Trophoblast cell (in vitro differentiated cells and primary cell): ENCODE data around the gene GALNT7.

Source experiments
- DNase-seq, 2 donors: peaks; one replicate each; pipeline ENCODE4 v3.0.0-alpha.2; 2016
- H2AFZ ChIP-seq: 2 replicates; pipeline ENCODE4 v1.6.1; 2013; ENCODE audit warnings: low read length, moderate library complexity, mild to moderate bottlenecking; ENCODE audit not compliant: insufficient read depth, poor library complexity
- H2AK5ac ChIP-seq: 2 replicates; pipeline ENCODE4 v1.6.1; 2013; ENCODE audit warnings: mild to moderate bottlenecking, low read length
- H2BK120ac ChIP-seq: 2 replicates; pipeline ENCODE4 v1.6.1; 2013; ENCODE audit warnings: low read length, mild to moderate bottlenecking, moderate library complexity; ENCODE audit not compliant: insufficient read depth, poor library complexity
- H2BK12ac ChIP-seq: 2 replicates; pipeline ENCODE4 v1.6.1; 2013; ENCODE audit warnings: mild to moderate bottlenecking, low read length, moderate library complexity
- H2BK5ac ChIP-seq: 2 replicates; pipeline ENCODE4 v1.6.1; 2013; ENCODE audit warnings: low read length, low read depth, moderate library complexity, mild to moderate bottlenecking; ENCODE audit not compliant: poor library complexity
- H3K14ac ChIP-seq: 2 replicates; pipeline ENCODE4 v1.6.1; 2013; ENCODE audit warnings: mild to moderate bottlenecking, low read length
- H3K18ac ChIP-seq: 2 replicates; pipeline ENCODE4 v1.6.1; 2013; ENCODE audit warnings: mild to moderate bottlenecking, low read length
- H3K23ac ChIP-seq: 2 replicates; pipeline ENCODE4 v1.6.1; 2013; ENCODE audit warnings: low read length
- H3K27ac ChIP-seq: 2 replicates; pipeline ENCODE4 v1.5.1; 2013; ENCODE audit warnings: low read depth, mild to moderate bottlenecking, inconsistent platforms, low read length, moderate library complexity
- H3K27me3 ChIP-seq: 2 replicates; pipeline ENCODE4 v1.6.1; 2013; ENCODE audit warnings: inconsistent platforms, mild to moderate bottlenecking, low read length, moderate library complexity; ENCODE audit not compliant: insufficient read depth
- H3K36me3 ChIP-seq, 2 experiments: 1 replicate in 1 of 2; 2 replicates in 1 of 2; pipeline ENCODE4 v1.6.1; 2013; ENCODE audit warnings: low read length in 2 of 2, mild to moderate bottlenecking in 2 of 2, moderate library complexity in 1 of 2; ENCODE audit not compliant: insufficient read depth in 2 of 2, control insufficient read depth in 1 of 2
- H3K4ac ChIP-seq: 2 replicates; pipeline ENCODE4 v1.6.1; 2013; ENCODE audit warnings: low read depth, mild to moderate bottlenecking, low read length, moderate library complexity
- H3K4me1 ChIP-seq, 2 experiments: 1 replicate in 1 of 2; 2 replicates in 1 of 2; pipeline ENCODE4 v1.6.1; 2013; ENCODE audit warnings: low read length in 2 of 2, mild to moderate bottlenecking in 2 of 2, moderate library complexity in 1 of 2; ENCODE audit not compliant: insufficient read depth in 2 of 2, control insufficient read depth in 1 of 2
- H3K4me2 ChIP-seq: 2 replicates; pipeline ENCODE4 v1.6.1; 2013; ENCODE audit warnings: inconsistent platforms, mild to moderate bottlenecking, low read length, moderate library complexity
- H3K4me3 ChIP-seq: 2 replicates; pipeline ENCODE4 v1.5.1; 2013; ENCODE audit warnings: mild to moderate bottlenecking, low read depth, low read length, inconsistent platforms
- H3K79me1 ChIP-seq: one replicate; pipeline ENCODE4 v1.6.1; 2013; ENCODE audit warnings: low read length
- H3K79me2 ChIP-seq: 2 replicates; pipeline ENCODE4 v1.6.1; 2013; ENCODE audit warnings: low read length, mild to moderate bottlenecking; ENCODE audit not compliant: control insufficient read depth, insufficient read depth, poor library complexity
- H3K9ac ChIP-seq: 2 replicates; pipeline ENCODE4 v1.6.1; 2013; ENCODE audit warnings: mild to moderate bottlenecking, low read length
- H3K9me3 ChIP-seq: 2 replicates; pipeline ENCODE4 v1.6.1; 2013; ENCODE audit warnings: low read depth, mild to moderate bottlenecking, control low read depth, inconsistent platforms, low read length; ENCODE audit not compliant: insufficient read depth
- H4K12ac ChIP-seq: 2 replicates; pipeline ENCODE4 v1.6.1; 2013; ENCODE audit warnings: low read depth, mild to moderate bottlenecking, low read length, moderate library complexity
- H4K8ac ChIP-seq: 2 replicates; pipeline ENCODE4 v1.6.1; 2013; ENCODE audit warnings: low read depth, mild to moderate bottlenecking, low read length, moderate library complexity
- H4K91ac ChIP-seq: one replicate; pipeline ENCODE4 v1.6.1; 2013; ENCODE audit warnings: low read depth, mild to moderate bottlenecking, low read length, moderate library complexity
- WGBS: extraction: QIAGEN DNeasy Blood & Tissue Kit; methylation state at CpG from one replicate; pipeline ENCODE4 v1.1.7; 2013; ENCODE audit warnings: missing lambda C conversion rate; ENCODE audit not compliant: insufficient read length, insufficient coverage; ENCODE audit errors: extremely low coverage; 5-methylcytosine and 5-hydroxymethylcytosine counted together

GALNT7 gene

DNA sequence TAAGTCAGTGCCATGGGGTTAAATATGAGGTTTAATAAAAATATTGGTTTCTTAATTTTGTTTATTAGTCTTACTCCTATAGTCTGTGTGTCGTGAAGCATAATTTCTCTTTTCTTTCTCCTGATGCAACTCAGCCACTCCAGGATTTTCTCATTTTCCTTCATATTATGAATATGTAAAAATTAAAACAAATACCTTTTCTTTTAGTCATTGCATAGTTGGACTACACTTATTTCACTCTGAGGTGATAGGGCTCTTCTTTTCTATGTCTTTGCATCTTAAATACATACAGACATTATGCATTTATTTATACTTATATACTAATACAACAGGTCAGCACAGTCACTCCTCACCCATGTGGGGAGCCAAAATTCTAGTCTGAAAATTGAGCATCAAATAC is 19.1 kb downstream of the GALNT7 start:
- no peaks in the 10 kb centered on the region for H3K4me1 ChIP-seq
- no peaks in the 10 kb centered on the region for H3K36me3 ChIP-seq
- no peak overlapping the region for H4K91ac ChIP-seq
- H3K79me1 ChIP-seq, result no peaks in the 10 kb centered on the region
- H2BK120ac ChIP-seq, result no peak overlapping the region
- H3K79me2 ChIP-seq, result peaks cover 1% of the 10 kb centered on the region
- no peak overlapping the region for H4K8ac ChIP-seq
- H3K4me3 ChIP-seq, result no peak overlapping the region
- no peak overlapping the region for H2BK5ac ChIP-seq
- WGBS, result no CpG with 5 or more reads among the region's 1 CpG
- H3K4me2 ChIP-seq, result no peak overlapping the region
- no peaks in the 10 kb centered on the region for H3K27me3 ChIP-seq
- H3K4ac ChIP-seq, result no peak overlapping the region
- H3K18ac ChIP-seq, result no peak overlapping the region
- H4K12ac ChIP-seq, result no peak overlapping the region
- H3K23ac ChIP-seq, result no peak overlapping the region
- H3K9ac ChIP-seq, result no peak overlapping the region
- H2BK12ac ChIP-seq, result no peak overlapping the region
- peaks cover 2% of the 10 kb centered on the region for H3K9me3 ChIP-seq
- no peak overlapping the region for H3K27ac ChIP-seq
- H3K14ac ChIP-seq, result no peak overlapping the region
- no peak overlapping the region for H2AFZ ChIP-seq
- peak in 1 of 2 donors; percentile 15 for DNase-seq
- no peak overlapping the region for H2AK5ac ChIP-seq

DNA sequence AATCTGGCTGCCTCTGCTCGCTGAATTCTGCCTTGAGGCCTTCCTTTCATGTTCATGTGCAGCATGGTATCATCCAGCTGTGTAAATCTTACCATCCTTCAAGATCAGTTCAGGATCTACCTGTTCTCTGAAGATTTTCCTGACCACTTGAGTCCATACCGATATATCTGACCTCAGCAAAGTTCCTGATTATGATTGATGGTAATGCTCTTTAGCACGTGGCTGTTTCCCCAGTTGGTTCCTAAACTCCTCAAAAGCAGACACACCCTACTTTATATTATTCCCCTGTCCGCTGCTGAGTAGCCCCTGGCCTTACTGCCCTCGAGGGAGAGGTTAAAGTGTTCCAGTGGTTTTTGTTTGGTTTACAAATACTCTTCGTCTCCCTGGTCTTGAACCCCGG is 20.0 kb downstream of the GALNT7 start:
- Histone ChIP-seq H3K27ac (no peak overlapping the region), H3K4me2 (no peak overlapping the region), H2BK120ac (no peak overlapping the region), H3K23ac (no peak overlapping the region), H2AFZ (no peak overlapping the region), H3K79me2 (peaks cover 1% of the 10 kb centered on the region), H3K79me1 (no peaks in the 10 kb centered on the region), H3K14ac (no peak overlapping the region), H3K27me3 (no peaks in the 10 kb centered on the region), H3K4me3 (no peak overlapping the region), H3K9ac (no peak overlapping the region), H4K91ac (no peak overlapping the region), H4K8ac (no peak overlapping the region), H2BK5ac (no peak overlapping the region), H3K9me3 (peaks cover 2% of the 10 kb centered on the region), H3K18ac (no peak overlapping the region), H3K36me3 (no peaks in the 10 kb centered on the region), H2BK12ac (no peak overlapping the region), H3K4ac (no peak overlapping the region), H2AK5ac (no peak overlapping the region), H3K4me1 (no peaks in the 10 kb centered on the region), H4K12ac (no peak overlapping the region)
- no peak for DNase-seq
- WGBS, result no CpG with 5 or more reads among the region's 7 CpGs

DNA sequence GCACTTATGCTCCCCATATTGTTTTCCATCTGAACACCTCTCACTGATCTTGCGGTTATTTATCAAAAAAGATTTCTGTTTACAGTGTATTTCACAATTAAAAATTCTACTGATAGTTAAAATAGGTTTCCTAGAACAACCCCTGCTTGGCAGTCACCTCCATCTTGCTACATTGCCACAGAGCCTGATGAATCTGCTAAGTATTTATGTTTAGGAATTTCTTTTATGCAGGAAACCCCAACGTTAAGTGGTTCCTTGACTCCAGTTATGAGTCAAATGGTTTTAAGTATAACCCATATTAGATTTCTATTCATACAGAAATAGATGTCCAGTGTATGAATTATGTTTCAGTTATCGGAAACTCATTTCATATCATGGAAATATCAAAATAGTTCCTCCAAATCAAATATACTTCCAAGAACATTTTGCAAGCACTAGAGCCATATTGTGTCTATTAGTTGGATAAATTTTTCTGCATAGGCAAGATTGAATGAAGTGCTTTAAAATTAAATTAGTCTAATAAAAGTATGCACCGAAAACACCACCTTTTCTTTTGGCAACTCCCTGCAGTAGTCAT is 20.6 kb downstream of the GALNT7 start:
- WGBS, result no CpG with 5 or more reads among the region's 4 CpGs
- Histone ChIP-seq H2BK5ac (no peak overlapping the region), H3K79me2 (peaks cover 1% of the 10 kb centered on the region), H3K4ac (no peak overlapping the region), H3K9ac (no peak overlapping the region), H3K27me3 (no peaks in the 10 kb centered on the region), H2AK5ac (no peak overlapping the region), H2BK12ac (no peak overlapping the region), H4K12ac (no peak overlapping the region), H3K9me3 (peaks cover 2% of the 10 kb centered on the region), H3K14ac (no peak overlapping the region), H4K91ac (no peak overlapping the region), H3K4me3 (no peak overlapping the region), H2BK120ac (no peak overlapping the region), H3K4me1 (no peaks in the 10 kb centered on the region), H4K8ac (no peak overlapping the region), H3K79me1 (no peaks in the 10 kb centered on the region), H3K36me3 (no peaks in the 10 kb centered on the region), H3K18ac (no peak overlapping the region), H3K23ac (no peak overlapping the region), H3K4me2 (no peak overlapping the region), H3K27ac (no peak overlapping the region), H2AFZ (no peak overlapping the region)
- peak in 1 of 2 donors; percentile 10 for DNase-seq

DNA sequence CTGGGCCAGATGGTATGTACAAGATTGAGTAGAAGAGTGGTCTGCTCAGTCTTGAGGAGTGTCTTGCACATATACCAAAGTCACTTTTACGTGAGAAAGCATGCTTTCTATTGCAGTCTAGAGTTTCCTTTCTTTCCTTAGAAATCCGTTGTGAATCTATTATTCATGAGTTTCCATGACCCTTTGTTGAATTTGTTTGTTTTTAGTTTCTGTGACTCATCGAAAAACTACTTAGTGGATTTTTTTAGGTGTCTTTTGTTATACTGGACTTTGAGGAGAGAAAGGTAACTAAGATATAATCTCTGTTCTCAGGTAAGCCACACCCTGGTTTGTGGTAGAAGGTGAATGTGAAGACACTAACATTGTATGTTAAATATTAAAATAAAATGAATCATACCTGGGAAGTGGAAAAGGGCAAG is 23.0 kb downstream of the GALNT7 start:
- Histone ChIP-seq H2BK12ac (no peak overlapping the region), H3K9me3 (no peaks in the 10 kb centered on the region), H3K36me3 (no peaks in the 10 kb centered on the region), H3K14ac (no peak overlapping the region), H2BK120ac (no peak overlapping the region), H4K12ac (no peak overlapping the region), H3K4ac (no peak overlapping the region), H3K4me1 (peaks cover 0 to 2% of the 10 kb centered on the region in 2 experiments), H4K8ac (no peak overlapping the region), H3K79me1 (no peaks in the 10 kb centered on the region), H3K23ac (no peak overlapping the region), H2BK5ac (no peak overlapping the region), H3K4me2 (no peak overlapping the region), H3K9ac (no peak overlapping the region), H3K27me3 (no peaks in the 10 kb centered on the region), H4K91ac (no peak overlapping the region), H3K18ac (no peak overlapping the region), H2AK5ac (no peak overlapping the region), H3K79me2 (no peaks in the 10 kb centered on the region), H2AFZ (no peak overlapping the region), H3K27ac (no peak overlapping the region), H3K4me3 (no peak overlapping the region)
- DNase-seq, result peak in 1 of 2 donors; percentile 17
- no CpG with 5 or more reads among the region's 3 CpGs for WGBS
